NT2/D1 (cell line): ENCODE results near the gene PUS7.

Experiments used
- SUZ12 ChIP-seq: IDR thresholded peaks from 2 replicates; pipeline ENCODE4 v1.6.1; 2011; ENCODE audit not compliant: insufficient read length, insufficient read depth; ENCODE audit errors: extremely low read depth
- YY1 ChIP-seq: IDR thresholded peaks from 2 replicates; pipeline ENCODE4 v1.6.1; 2011; ENCODE audit not compliant: insufficient read length, insufficient read depth
- ZNF274 ChIP-seq: IDR thresholded peaks from 2 replicates; pipeline ENCODE4 v1.6.1; 2011; ENCODE audit warnings: mild to moderate bottlenecking, low read depth, low read length

- TF ChIP-seq ZNF274 (no peak), YY1 (no peak), SUZ12 (no peak)
Measured at GRCh38 chr7:105474045-105474444, 48.0 kb downstream of the PUS7 start.
